AG04450 (cell line): ENCODE results near the gene SEMA4G. TPM values are rescaled to one million over a fixed set of nuclear protein-coding genes. Genes with fewer than 3 reads are reported as not detected.

Experiments used
- CTCF ChIA-PET: fragments of 300-600, 350-600 bp; formaldehyde crosslinking; extraction: SDS; loops from one replicate; lab custom pipeline; 2022; ENCODE audit warnings: antibody characterized with exemption, inconsistent platforms; lab: Charles Lee
- POLR2A ChIA-PET: fragments of 350-600 bp; formaldehyde crosslinking; extraction: SDS; loops from one replicate; lab custom pipeline; 2021; ENCODE audit warnings: antibody characterized with exemption, inconsistent platforms; lab: Yijun Ruan, JAX
- DNase-seq: peaks from one replicate; pipeline ENCODE4 v3.0.0-alpha.2; 2011; ENCODE audit warnings: low read depth, low spot score
- H3K27ac ChIP-seq: one replicate; pipeline ENCODE4 v1.5.1; 2012; ENCODE audit warnings: low read depth, low read length, control low read depth
- H3K27me3 ChIP-seq: one replicate; pipeline ENCODE4 v1.6.0; 2012; ENCODE audit warnings: low read length; ENCODE audit not compliant: control insufficient read depth, insufficient read depth
- H3K4me3 ChIP-seq: 2 replicates; pipeline ENCODE4 v1.5.1; 2011; ENCODE audit warnings: mild to moderate bottlenecking, low read depth, low read length, control low read depth
- H3K9me3 ChIP-seq: 2 replicates; pipeline ENCODE4 v1.5.1; 2012; ENCODE audit warnings: low read length; ENCODE audit not compliant: control insufficient read depth, insufficient read depth
- CTCF ChIP-seq: IDR thresholded peaks from 2 replicates; pipeline ENCODE4 v1.5.1; 2011; ENCODE audit warnings: low read depth, low read length, control low read depth, inconsistent platforms
- polyA plus RNA-seq: library from polyadenylated mRNA; depleted of rRNA; stranded (reverse); fragments of >200 nt; gene quantifications from 2 replicates; pipeline ENCODE4 v1.2.3, GENCODE V29; 2011

The SEMA4G gene
- polyA plus RNA-seq, 1 experiment = 10.5 TPM

GRCh38 chr10:101012525-101013364 lies 43.4 kb downstream of the SEMA4G start:
- H3K9me3 ChIP-seq = no peaks in the 10 kb centered on the region; the same call in 1 of the 2 replicates
- peak; percentile 79 for DNase-seq
- H3K27me3 ChIP-seq = no peaks in the 10 kb centered on the region
- TF ChIP-seq CTCF = peak; percentile 79
- H3K4me3 ChIP-seq = no peak overlapping the region
- POLR2A ChIA-PET = no interaction called here
- CTCF ChIA-PET = interaction anchor here (0.7 to 2.3 kb wide), 4 partner anchors 10 to 57 kb away, joined by 3 to 16 read pairs (median 6); partner anchors contain the start of gene LZTS2
- peak overlapping the region; percentile 75 for H3K27ac ChIP-seq

- no peak for TF ChIP-seq CTCF
- CTCF ChIA-PET = interaction anchor here (0.6 to 6.6 kb wide), 16 partner anchors 10 to 134 kb away, joined by 3 to 271 read pairs (median 6); partner anchors contain the start of genes LZTS2, MRPL43, PDZD7 and SFXN3
- Histone ChIP-seq H3K27ac (peak overlapping the region; percentile 75), H3K4me3 (no peak overlapping the region), H3K27me3 (no peaks in the 10 kb centered on the region), H3K9me3 (no peaks in the 10 kb centered on the region; the same call in 1 of the 2 replicates)
- POLR2A ChIA-PET = no interaction called here
- DNase-seq = no peak
These were observed 44.1 kb downstream of the SEMA4G start for GRCh38 chr10:101013365-101013825.

- ChIA-PET CTCF (interaction anchor here (0.6 to 6.6 kb wide), 33 partner anchors 9 to 580 kb away, joined by 3 to 271 read pairs (median 5); partner anchors contain the start of genes KAZALD1, LZTS2, MRPL43 and PDZD7), POLR2A (interaction anchor here (0.6 to 2.2 kb wide), 5 partner anchors 13 to 125 kb away, joined by 3 to 9 read pairs (median 4); partner anchors contain the start of gene LZTS2)
- H3K9me3 ChIP-seq = no peaks in the 10 kb centered on the region
- no peak overlapping the region for H3K4me3 ChIP-seq
- no peaks in the 10 kb centered on the region for H3K27me3 ChIP-seq
- TF ChIP-seq CTCF = peak; percentile 97
- DNase-seq = no peak
- H3K27ac ChIP-seq = peak overlapping the region; percentile 39
These were observed 45.1 kb downstream of the SEMA4G start for GRCh38 chr10:101014230-101014884.

GRCh38 chr10:101014966-101015581 lies 45.8 kb downstream of the SEMA4G start:
- H3K9me3 ChIP-seq = no peaks in the 10 kb centered on the region
- CTCF ChIA-PET = interaction anchor here (0.6 to 6.6 kb wide), 29 partner anchors 8 to 581 kb away, joined by 3 to 271 read pairs (median 6); partner anchors contain the start of genes KAZALD1, LZTS2, MRPL43 and PDZD7
- peak overlapping the region; percentile 52 for H3K27ac ChIP-seq
- H3K4me3 ChIP-seq = no peak overlapping the region
- POLR2A ChIA-PET = interaction anchor here (0.9 to 2.2 kb wide), 3 partner anchors 14 to 17 kb away, joined by 3 to 9 read pairs (median 4); partner anchors contain the start of gene LZTS2
- TF ChIP-seq CTCF = no peak
- no peaks in the 10 kb centered on the region for H3K27me3 ChIP-seq
- peak; percentile 83 for DNase-seq
